Trophoblast cell (in vitro differentiated cells and primary cell): Measurements from ENCODE around the gene SLC25A27.

ENCODE experiments used
- DNase-seq, 2 donors: peaks; one replicate each; pipeline ENCODE4 v3.0.0-alpha.2; 2016
- H2AFZ ChIP-seq: 2 replicates; pipeline ENCODE4 v1.6.1; 2013; ENCODE audit warnings: low read length, moderate library complexity, mild to moderate bottlenecking; ENCODE audit not compliant: insufficient read depth, poor library complexity
- H2AK5ac ChIP-seq: 2 replicates; pipeline ENCODE4 v1.6.1; 2013; ENCODE audit warnings: mild to moderate bottlenecking, low read length
- H2BK120ac ChIP-seq: 2 replicates; pipeline ENCODE4 v1.6.1; 2013; ENCODE audit warnings: low read length, mild to moderate bottlenecking, moderate library complexity; ENCODE audit not compliant: insufficient read depth, poor library complexity
- H2BK12ac ChIP-seq: 2 replicates; pipeline ENCODE4 v1.6.1; 2013; ENCODE audit warnings: mild to moderate bottlenecking, low read length, moderate library complexity
- H2BK5ac ChIP-seq: 2 replicates; pipeline ENCODE4 v1.6.1; 2013; ENCODE audit warnings: low read length, low read depth, moderate library complexity, mild to moderate bottlenecking; ENCODE audit not compliant: poor library complexity
- H3K14ac ChIP-seq: 2 replicates; pipeline ENCODE4 v1.6.1; 2013; ENCODE audit warnings: mild to moderate bottlenecking, low read length
- H3K18ac ChIP-seq: 2 replicates; pipeline ENCODE4 v1.6.1; 2013; ENCODE audit warnings: mild to moderate bottlenecking, low read length
- H3K23ac ChIP-seq: 2 replicates; pipeline ENCODE4 v1.6.1; 2013; ENCODE audit warnings: low read length
- H3K27ac ChIP-seq: 2 replicates; pipeline ENCODE4 v1.5.1; 2013; ENCODE audit warnings: low read depth, mild to moderate bottlenecking, inconsistent platforms, low read length, moderate library complexity
- H3K27me3 ChIP-seq: 2 replicates; pipeline ENCODE4 v1.6.1; 2013; ENCODE audit warnings: inconsistent platforms, mild to moderate bottlenecking, low read length, moderate library complexity; ENCODE audit not compliant: insufficient read depth
- H3K36me3 ChIP-seq, 2 experiments: 1 replicate in 1 of 2; 2 replicates in 1 of 2; pipeline ENCODE4 v1.6.1; 2013; ENCODE audit warnings: low read length in 2 of 2, mild to moderate bottlenecking in 2 of 2, moderate library complexity in 1 of 2; ENCODE audit not compliant: insufficient read depth in 2 of 2, control insufficient read depth in 1 of 2
- H3K4ac ChIP-seq: 2 replicates; pipeline ENCODE4 v1.6.1; 2013; ENCODE audit warnings: low read depth, mild to moderate bottlenecking, low read length, moderate library complexity
- H3K4me1 ChIP-seq, 2 experiments: 1 replicate in 1 of 2; 2 replicates in 1 of 2; pipeline ENCODE4 v1.6.1; 2013; ENCODE audit warnings: low read length in 2 of 2, mild to moderate bottlenecking in 2 of 2, moderate library complexity in 1 of 2; ENCODE audit not compliant: insufficient read depth in 2 of 2, control insufficient read depth in 1 of 2
- H3K4me2 ChIP-seq: 2 replicates; pipeline ENCODE4 v1.6.1; 2013; ENCODE audit warnings: inconsistent platforms, mild to moderate bottlenecking, low read length, moderate library complexity
- H3K4me3 ChIP-seq: 2 replicates; pipeline ENCODE4 v1.5.1; 2013; ENCODE audit warnings: mild to moderate bottlenecking, low read depth, low read length, inconsistent platforms
- H3K79me1 ChIP-seq: one replicate; pipeline ENCODE4 v1.6.1; 2013; ENCODE audit warnings: low read length
- H3K79me2 ChIP-seq: 2 replicates; pipeline ENCODE4 v1.6.1; 2013; ENCODE audit warnings: low read length, mild to moderate bottlenecking; ENCODE audit not compliant: control insufficient read depth, insufficient read depth, poor library complexity
- H3K9ac ChIP-seq: 2 replicates; pipeline ENCODE4 v1.6.1; 2013; ENCODE audit warnings: mild to moderate bottlenecking, low read length
- H3K9me3 ChIP-seq: 2 replicates; pipeline ENCODE4 v1.6.1; 2013; ENCODE audit warnings: low read depth, mild to moderate bottlenecking, control low read depth, inconsistent platforms, low read length; ENCODE audit not compliant: insufficient read depth
- H4K12ac ChIP-seq: 2 replicates; pipeline ENCODE4 v1.6.1; 2013; ENCODE audit warnings: low read depth, mild to moderate bottlenecking, low read length, moderate library complexity
- H4K8ac ChIP-seq: 2 replicates; pipeline ENCODE4 v1.6.1; 2013; ENCODE audit warnings: low read depth, mild to moderate bottlenecking, low read length, moderate library complexity
- H4K91ac ChIP-seq: one replicate; pipeline ENCODE4 v1.6.1; 2013; ENCODE audit warnings: low read depth, mild to moderate bottlenecking, low read length, moderate library complexity
- WGBS: extraction: QIAGEN DNeasy Blood & Tissue Kit; methylation state at CpG from one replicate; pipeline ENCODE4 v1.1.7; 2013; ENCODE audit warnings: missing lambda C conversion rate; ENCODE audit not compliant: insufficient read length, insufficient coverage; ENCODE audit errors: extremely low coverage; 5-methylcytosine and 5-hydroxymethylcytosine counted together

Gene SLC25A27

DNA sequence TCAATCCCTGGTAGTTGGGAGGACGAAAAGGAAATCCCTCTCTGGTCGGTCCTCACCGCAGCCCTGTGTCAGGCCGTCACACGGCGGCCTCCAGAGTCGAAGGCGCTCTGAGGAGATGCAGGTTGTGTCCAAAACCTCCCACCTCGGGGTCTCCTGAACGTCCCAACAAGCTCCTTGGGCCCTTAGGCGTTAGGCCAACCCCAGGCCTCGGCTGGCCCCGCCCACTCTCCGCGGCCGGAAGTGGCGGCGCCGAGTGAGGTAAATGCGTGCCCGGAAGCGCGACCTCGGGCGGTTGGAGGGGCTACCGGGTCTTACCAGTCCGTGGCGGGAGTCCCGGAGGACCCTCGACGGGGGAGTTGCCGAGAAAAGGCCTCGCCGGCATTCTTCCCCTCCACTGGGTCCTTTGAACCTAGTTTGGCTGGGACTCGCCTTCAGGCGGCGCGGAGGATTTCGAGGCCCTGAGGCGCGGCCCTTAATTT, 34.9 kb downstream of the SLC25A27 start, which contains the start of gene TDRD6:
Gene TDRD6 (plus strand): TSS at position 267 of the 479 bp plus-strand sequence. CDS start 244 bp downstream, outside the sequence.
- H3K4me1 ChIP-seq, result no peaks in the 10 kb centered on the region
- no peak within 1 kb of the TSS for H3K27ac ChIP-seq
- no peak within 1 kb of the TSS for H3K14ac ChIP-seq
- H2BK12ac ChIP-seq, result no peak within 1 kb of the TSS
- no peaks in the 10 kb centered on the region for H3K79me1 ChIP-seq
- H3K79me2 ChIP-seq, result no peaks in the 10 kb centered on the region
- no peak within 1 kb of the TSS for H3K4me2 ChIP-seq
- no peak for DNase-seq
- no peak within 1 kb of the TSS for H3K18ac ChIP-seq
- H4K8ac ChIP-seq, result no peak within 1 kb of the TSS
- H4K12ac ChIP-seq, result no peak within 1 kb of the TSS
- no peak within 1 kb of the TSS for H3K4ac ChIP-seq
- H2BK5ac ChIP-seq, result no peak within 1 kb of the TSS
- no peak within 1 kb of the TSS for H2BK120ac ChIP-seq
- no peaks in the 10 kb centered on the region for H3K9me3 ChIP-seq
- H3K27me3 ChIP-seq, result no peaks in the 10 kb centered on the region
- no CpG with 5 or more reads among the region's 41 CpGs for WGBS
- H3K36me3 ChIP-seq, result no peaks in the 10 kb centered on the region
- no peak within 1 kb of the TSS for H2AFZ ChIP-seq
- no peak within 1 kb of the TSS for H3K9ac ChIP-seq
- no peak within 1 kb of the TSS for H3K4me3 ChIP-seq
- no peak within 1 kb of the TSS for H3K23ac ChIP-seq
- H4K91ac ChIP-seq, result no peak within 1 kb of the TSS
- no peak within 1 kb of the TSS for H2AK5ac ChIP-seq

DNA sequence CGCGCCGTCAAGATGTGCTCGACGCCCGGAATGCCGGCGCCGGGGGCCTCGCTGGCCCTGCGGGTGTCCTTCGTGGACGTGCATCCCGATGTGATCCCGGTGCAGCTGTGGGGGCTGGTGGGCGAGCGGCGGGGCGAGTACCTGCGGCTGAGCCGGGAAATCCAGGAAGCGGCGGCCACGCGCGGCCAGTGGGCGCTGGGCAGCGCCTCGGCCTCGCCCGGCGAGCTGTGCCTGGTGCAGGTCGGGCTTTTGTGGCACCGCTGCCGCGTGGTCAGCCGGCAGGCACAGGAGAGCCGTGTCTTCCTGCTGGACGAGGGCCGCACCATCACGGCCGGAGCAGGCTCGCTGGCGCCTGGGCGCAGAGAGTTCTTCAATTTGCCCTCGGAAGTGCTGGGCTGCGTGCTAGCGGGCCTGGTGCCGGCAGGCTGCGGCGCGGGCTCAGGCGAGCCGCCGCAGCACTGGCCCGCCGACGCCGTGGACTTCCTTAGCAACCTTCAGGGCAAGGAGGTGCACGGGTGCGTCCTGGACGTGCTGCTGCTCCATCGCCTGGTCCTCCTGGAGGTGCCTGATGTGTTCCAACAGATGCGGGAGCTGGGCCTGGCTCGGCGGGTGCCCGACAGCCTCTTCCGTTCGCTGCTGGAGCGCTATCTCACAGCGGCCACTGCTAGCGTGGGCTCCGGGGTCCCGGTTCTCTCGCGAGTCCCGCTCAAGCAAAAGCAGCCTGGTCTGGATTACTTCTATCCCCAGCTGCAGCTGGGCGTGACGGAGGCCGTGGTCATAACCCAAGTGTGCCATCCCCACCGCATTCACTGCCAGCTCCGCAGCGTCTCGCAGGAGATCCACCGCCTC, 35.6 kb downstream of the SLC25A27 start:
- no peak for DNase-seq
- Histone ChIP-seq H3K79me2 (no peaks in the 10 kb centered on the region), H4K12ac (no peak overlapping the region), H3K79me1 (no peaks in the 10 kb centered on the region), H2AK5ac (no peak overlapping the region), H4K91ac (no peak overlapping the region), H3K18ac (no peak overlapping the region), H3K9ac (no peak overlapping the region), H2AFZ (no peak overlapping the region), H3K4me1 (no peaks in the 10 kb centered on the region), H4K8ac (no peak overlapping the region), H3K4me3 (no peak overlapping the region), H3K4me2 (no peak overlapping the region), H3K23ac (no peak overlapping the region), H3K14ac (no peak overlapping the region), H3K4ac (no peak overlapping the region), H2BK12ac (no peak overlapping the region), H2BK5ac (no peak overlapping the region), H3K36me3 (no peaks in the 10 kb centered on the region), H2BK120ac (no peak overlapping the region), H3K9me3 (no peaks in the 10 kb centered on the region), H3K27me3 (no peaks in the 10 kb centered on the region), H3K27ac (no peak overlapping the region)
- no CpG with 5 or more reads among the region's 85 CpGs for WGBS

DNA sequence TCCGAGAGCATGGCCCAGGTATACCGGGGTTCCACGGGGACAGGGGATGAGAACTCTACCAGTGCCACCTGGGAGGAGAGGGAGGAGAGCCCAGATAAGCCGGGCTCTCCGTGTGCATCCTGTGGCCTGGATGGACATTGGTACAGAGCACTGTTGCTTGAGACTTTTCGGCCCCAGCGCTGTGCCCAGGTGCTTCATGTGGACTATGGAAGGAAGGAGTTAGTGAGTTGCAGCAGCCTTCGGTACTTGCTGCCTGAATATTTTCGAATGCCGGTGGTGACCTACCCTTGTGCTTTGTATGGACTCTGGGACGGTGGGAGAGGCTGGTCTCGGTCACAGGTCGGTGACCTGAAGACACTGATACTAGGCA, 36.2 kb downstream of the SLC25A27 start:
- no peaks in the 10 kb centered on the region for H3K79me1 ChIP-seq
- H4K12ac ChIP-seq, result no peak overlapping the region
- WGBS, result no CpG with 5 or more reads among the region's 13 CpGs

DNA sequence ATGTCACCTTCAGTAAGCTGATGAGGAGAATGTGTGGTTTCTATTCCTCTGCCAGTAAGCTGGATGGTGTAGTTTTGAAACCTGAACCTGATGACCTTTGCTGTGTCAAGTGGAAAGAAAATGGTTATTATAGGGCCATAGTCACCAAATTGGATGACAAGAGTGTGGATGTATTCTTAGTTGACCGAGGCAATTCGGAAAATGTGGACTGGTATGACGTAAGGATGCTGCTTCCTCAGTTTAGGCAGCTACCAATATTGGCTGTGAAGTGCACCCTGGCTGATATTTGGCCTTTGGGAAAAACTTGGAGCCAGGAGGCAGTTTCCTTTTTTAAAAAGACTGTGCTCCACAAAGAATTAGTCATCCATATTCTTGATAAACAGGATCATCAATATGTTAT, 36.9 kb downstream of the SLC25A27 start:
- Histone ChIP-seq H3K9me3 (no peaks in the 10 kb centered on the region), H3K36me3 (no peaks in the 10 kb centered on the region), H3K27me3 (no peaks in the 10 kb centered on the region), H4K91ac (no peak overlapping the region), H3K79me1 (no peaks in the 10 kb centered on the region), H4K8ac (no peak overlapping the region), H2BK120ac (no peak overlapping the region), H3K9ac (no peak overlapping the region), H4K12ac (no peak overlapping the region), H3K14ac (no peak overlapping the region), H2AK5ac (no peak overlapping the region), H3K4me1 (no peaks in the 10 kb centered on the region), H3K23ac (no peak overlapping the region), H3K27ac (no peak overlapping the region), H3K4me2 (no peak overlapping the region), H2AFZ (no peak overlapping the region), H2BK5ac (no peak overlapping the region), H3K18ac (no peak overlapping the region), H3K4ac (no peak overlapping the region), H3K4me3 (no peak overlapping the region), H3K79me2 (no peaks in the 10 kb centered on the region), H2BK12ac (no peak overlapping the region)
- no CpG with 5 or more reads among the region's 3 CpGs for whole genome bisulfite sequencing
- no peak for DNase-seq

More for the DNA sequence above, 36.2 kb downstream of the SLC25A27 start:
- H3K9ac ChIP-seq, result no peak overlapping the region
- no peak overlapping the region for H4K8ac ChIP-seq
- H2BK5ac ChIP-seq, result no peak overlapping the region
- no peaks in the 10 kb centered on the region for H3K36me3 ChIP-seq
- H3K9me3 ChIP-seq, result no peaks in the 10 kb centered on the region
- no peak overlapping the region for H3K4me2 ChIP-seq
- no peak overlapping the region for H4K91ac ChIP-seq
- no peak overlapping the region for H3K18ac ChIP-seq
- H2BK120ac ChIP-seq, result no peak overlapping the region
- H3K4me1 ChIP-seq, result no peaks in the 10 kb centered on the region
- no peak overlapping the region for H3K23ac ChIP-seq
- no peak for DNase-seq
- no peak overlapping the region for H3K27ac ChIP-seq
- H3K79me2 ChIP-seq, result no peaks in the 10 kb centered on the region
- no peak overlapping the region for H3K14ac ChIP-seq
- H2AK5ac ChIP-seq, result no peak overlapping the region
- no peak overlapping the region for H2AFZ ChIP-seq
- H3K27me3 ChIP-seq, result no peaks in the 10 kb centered on the region
- no peak overlapping the region for H3K4ac ChIP-seq
- no peak overlapping the region for H2BK12ac ChIP-seq
- H3K4me3 ChIP-seq, result no peak overlapping the region
